ENCODE data around the gene NMB. TPM values are rescaled to one million over a fixed set of nuclear protein-coding genes. Genes with fewer than 3 reads are reported as not detected.

Gene NMB
- total and polyA plus RNA-seq, 2 experiments from 2014 or later = 18.1 to 22.0 TPM

DNA sequence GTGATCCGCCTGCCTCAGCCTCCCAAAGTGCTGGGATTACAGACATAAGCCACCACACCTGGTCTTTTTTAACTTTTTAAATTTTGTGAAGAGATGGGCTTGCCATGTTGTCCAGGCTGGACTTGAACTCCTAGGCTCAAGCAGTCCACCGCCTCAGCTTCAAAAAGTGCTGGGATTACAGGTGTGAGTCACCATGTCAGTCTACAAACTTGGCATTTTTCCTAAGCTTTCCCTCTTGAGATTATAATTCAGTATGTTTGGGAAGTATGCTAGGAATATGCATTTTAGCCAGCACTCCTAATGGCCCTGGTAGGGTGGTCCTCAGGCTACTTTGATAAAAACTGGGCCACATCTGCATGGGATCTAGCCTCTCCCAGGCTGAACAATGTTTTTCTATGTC lies 8.3 kb downstream of the NMB start:
- peaks cover 7% of the 10 kb centered on the region; the same call in 1 of the 2 replicates for H4K20me1 ChIP-seq (replicated peaks; ENCODE audit: insufficient read depth)
- no peaks in the 10 kb centered on the region for H3K27me3 ChIP-seq (ENCODE audit: insufficient read depth)
- H3K36me3 ChIP-seq (ENCODE audit: insufficient read depth) = peaks cover 55% of the 10 kb centered on the region
- Mint-ChIP-seq H3K9me3 (no peaks in the 10 kb centered on the region; the same call in 2 of the 3 replicates), H3K27ac (no peak overlapping the region), H3K4me3 (no peak overlapping the region), H3K27me3 (ENCODE audit: insufficient read depth, low read depth, poor library complexity) (no peaks in the 10 kb centered on the region), H3K36me3 (ENCODE audit: low read depth) (peaks cover 74% of the 10 kb centered on the region), H3K4me1 (peaks cover 9% of the 10 kb centered on the region; the same call in 2 of the 3 replicates)
- no peaks in the 10 kb centered on the region for H3K9me2 ChIP-seq (ENCODE audit: insufficient read depth)
- no peak overlapping the region for H3K4me2 ChIP-seq
- peaks cover 6% of the 10 kb centered on the region for H3K4me1 ChIP-seq (ENCODE audit: insufficient read depth)
- H3F3A ChIP-seq (replicated peaks; ENCODE audit: low read depth) = peaks cover 5% of the 10 kb centered on the region; the same call in 1 of the 2 replicates
- ATAC-seq (no peak), DNase-seq (ENCODE audit: low spot score) (no peak)
- TF ChIP-seq JUNB (IDR thresholded peaks at IDR 0.05; ENCODE audit: unreplicated experiment) (no peak), CREB1 (CRISPR knock-in tag; IDR thresholded peaks at IDR 0.05; ENCODE audit: low read depth) (no peak), NANOG (IDR thresholded peaks at IDR 0.05; ENCODE audit: borderline replicate concordance) (no peak), EZH2 (IDR thresholded peaks at IDR 0.05; ENCODE audit: low read depth, unreplicated experiment) (no peak), STAT1 (IDR thresholded peaks at IDR 0.05; ENCODE audit: unreplicated experiment) (no peak), ZNF331 (CRISPR knock-in tag; IDR thresholded peaks at IDR 0.05; ENCODE audit: low read depth) (no peak), ZNF114 (CRISPR knock-in tag; IDR thresholded peaks at IDR 0.05) (no peak), EZH2phosphoT487 (IDR thresholded peaks at IDR 0.05; ENCODE audit: unreplicated experiment) (no peak), POLR2AphosphoS5 (IDR thresholded peaks at IDR 0.05; ENCODE audit: low read depth) (no peak)
- TF ChIP-seq, protein P1, sequence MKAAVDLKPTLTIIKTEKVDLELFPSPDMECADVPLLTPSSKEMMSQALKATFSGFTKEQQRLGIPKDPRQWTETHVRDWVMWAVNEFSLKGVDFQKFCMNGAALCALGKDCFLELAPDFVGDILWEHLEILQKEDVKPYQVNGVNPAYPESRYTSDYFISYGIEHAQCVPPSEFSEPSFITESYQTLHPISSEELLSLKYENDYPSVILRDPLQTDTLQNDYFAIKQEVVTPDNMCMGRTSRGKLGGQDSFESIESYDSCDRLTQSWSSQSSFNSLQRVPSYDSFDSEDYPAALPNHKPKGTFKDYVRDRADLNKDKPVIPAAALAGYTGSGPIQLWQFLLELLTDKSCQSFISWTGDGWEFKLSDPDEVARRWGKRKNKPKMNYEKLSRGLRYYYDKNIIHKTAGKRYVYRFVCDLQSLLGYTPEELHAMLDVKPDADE (IDR thresholded peaks at IDR 0.05) = no peak
- TF ChIP-seq, protein P2, sequence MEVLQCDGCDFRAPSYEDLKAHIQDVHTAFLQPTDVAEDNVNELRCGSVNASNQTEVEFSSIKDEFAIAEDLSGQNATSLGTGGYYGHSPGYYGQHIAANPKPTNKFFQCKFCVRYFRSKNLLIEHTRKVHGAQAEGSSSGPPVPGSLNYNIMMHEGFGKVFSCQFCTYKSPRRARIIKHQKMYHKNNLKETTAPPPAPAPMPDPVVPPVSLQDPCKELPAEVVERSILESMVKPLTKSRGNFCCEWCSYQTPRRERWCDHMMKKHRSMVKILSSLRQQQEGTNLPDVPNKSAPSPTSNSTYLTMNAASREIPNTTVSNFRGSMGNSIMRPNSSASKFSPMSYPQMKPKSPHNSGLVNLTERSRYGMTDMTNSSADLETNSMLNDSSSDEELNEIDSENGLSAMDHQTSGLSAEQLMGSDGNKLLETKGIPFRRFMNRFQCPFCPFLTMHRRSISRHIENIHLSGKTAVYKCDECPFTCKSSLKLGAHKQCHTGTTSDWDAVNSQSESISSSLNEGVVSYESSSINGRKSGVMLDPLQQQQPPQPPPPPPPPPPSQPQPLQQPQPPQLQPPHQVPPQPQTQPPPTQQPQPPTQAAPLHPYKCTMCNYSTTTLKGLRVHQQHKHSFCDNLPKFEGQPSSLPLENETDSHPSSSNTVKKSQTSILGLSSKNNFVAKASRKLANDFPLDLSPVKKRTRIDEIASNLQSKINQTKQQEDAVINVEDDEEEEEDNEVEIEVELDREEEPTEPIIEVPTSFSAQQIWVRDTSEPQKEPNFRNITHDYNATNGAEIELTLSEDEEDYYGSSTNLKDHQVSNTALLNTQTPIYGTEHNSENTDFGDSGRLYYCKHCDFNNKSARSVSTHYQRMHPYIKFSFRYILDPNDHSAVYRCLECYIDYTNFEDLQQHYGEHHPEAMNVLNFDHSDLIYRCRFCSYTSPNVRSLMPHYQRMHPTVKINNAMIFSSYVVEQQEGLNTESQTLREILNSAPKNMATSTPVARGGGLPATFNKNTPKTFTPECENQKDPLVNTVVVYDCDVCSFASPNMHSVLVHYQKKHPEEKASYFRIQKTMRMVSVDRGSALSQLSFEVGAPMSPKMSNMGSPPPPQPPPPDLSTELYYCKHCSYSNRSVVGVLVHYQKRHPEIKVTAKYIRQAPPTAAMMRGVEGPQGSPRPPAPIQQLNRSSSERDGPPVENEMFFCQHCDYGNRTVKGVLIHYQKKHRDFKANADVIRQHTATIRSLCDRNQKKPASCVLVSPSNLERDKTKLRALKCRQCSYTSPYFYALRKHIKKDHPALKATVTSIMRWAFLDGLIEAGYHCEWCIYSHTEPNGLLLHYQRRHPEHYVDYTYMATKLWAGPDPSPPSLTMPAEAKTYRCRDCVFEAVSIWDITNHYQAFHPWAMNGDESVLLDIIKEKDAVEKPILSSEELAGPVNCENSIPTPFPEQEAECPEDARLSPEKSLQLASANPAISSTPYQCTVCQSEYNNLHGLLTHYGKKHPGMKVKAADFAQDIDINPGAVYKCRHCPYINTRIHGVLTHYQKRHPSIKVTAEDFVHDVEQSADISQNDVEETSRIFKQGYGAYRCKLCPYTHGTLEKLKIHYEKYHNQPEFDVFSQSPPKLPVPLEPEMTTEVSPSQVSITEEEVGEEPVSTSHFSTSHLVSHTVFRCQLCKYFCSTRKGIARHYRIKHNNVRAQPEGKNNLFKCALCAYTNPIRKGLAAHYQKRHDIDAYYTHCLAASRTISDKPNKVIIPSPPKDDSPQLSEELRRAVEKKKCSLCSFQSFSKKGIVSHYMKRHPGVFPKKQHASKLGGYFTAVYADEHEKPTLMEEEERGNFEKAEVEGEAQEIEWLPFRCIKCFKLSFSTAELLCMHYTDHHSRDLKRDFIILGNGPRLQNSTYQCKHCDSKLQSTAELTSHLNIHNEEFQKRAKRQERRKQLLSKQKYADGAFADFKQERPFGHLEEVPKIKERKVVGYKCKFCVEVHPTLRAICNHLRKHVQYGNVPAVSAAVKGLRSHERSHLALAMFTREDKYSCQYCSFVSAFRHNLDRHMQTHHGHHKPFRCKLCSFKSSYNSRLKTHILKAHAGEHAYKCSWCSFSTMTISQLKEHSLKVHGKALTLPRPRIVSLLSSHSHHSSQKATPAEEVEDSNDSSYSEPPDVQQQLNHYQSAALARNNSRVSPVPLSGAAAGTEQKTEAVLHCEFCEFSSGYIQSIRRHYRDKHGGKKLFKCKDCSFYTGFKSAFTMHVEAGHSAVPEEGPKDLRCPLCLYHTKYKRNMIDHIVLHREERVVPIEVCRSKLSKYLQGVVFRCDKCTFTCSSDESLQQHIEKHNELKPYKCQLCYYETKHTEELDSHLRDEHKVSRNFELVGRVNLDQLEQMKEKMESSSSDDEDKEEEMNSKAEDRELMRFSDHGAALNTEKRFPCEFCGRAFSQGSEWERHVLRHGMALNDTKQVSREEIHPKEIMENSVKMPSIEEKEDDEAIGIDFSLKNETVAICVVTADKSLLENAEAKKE (CRISPR knock-in tag; IDR thresholded peaks at IDR 0.05) = no peak
- TF ChIP-seq, protein P3, sequence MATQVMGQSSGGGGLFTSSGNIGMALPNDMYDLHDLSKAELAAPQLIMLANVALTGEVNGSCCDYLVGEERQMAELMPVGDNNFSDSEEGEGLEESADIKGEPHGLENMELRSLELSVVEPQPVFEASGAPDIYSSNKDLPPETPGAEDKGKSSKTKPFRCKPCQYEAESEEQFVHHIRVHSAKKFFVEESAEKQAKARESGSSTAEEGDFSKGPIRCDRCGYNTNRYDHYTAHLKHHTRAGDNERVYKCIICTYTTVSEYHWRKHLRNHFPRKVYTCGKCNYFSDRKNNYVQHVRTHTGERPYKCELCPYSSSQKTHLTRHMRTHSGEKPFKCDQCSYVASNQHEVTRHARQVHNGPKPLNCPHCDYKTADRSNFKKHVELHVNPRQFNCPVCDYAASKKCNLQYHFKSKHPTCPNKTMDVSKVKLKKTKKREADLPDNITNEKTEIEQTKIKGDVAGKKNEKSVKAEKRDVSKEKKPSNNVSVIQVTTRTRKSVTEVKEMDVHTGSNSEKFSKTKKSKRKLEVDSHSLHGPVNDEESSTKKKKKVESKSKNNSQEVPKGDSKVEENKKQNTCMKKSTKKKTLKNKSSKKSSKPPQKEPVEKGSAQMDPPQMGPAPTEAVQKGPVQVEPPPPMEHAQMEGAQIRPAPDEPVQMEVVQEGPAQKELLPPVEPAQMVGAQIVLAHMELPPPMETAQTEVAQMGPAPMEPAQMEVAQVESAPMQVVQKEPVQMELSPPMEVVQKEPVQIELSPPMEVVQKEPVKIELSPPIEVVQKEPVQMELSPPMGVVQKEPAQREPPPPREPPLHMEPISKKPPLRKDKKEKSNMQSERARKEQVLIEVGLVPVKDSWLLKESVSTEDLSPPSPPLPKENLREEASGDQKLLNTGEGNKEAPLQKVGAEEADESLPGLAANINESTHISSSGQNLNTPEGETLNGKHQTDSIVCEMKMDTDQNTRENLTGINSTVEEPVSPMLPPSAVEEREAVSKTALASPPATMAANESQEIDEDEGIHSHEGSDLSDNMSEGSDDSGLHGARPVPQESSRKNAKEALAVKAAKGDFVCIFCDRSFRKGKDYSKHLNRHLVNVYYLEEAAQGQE (IDR thresholded peaks at IDR 0.05; ENCODE audit: unreplicated experiment) = no peak
- TF ChIP-seq, protein P4, sequence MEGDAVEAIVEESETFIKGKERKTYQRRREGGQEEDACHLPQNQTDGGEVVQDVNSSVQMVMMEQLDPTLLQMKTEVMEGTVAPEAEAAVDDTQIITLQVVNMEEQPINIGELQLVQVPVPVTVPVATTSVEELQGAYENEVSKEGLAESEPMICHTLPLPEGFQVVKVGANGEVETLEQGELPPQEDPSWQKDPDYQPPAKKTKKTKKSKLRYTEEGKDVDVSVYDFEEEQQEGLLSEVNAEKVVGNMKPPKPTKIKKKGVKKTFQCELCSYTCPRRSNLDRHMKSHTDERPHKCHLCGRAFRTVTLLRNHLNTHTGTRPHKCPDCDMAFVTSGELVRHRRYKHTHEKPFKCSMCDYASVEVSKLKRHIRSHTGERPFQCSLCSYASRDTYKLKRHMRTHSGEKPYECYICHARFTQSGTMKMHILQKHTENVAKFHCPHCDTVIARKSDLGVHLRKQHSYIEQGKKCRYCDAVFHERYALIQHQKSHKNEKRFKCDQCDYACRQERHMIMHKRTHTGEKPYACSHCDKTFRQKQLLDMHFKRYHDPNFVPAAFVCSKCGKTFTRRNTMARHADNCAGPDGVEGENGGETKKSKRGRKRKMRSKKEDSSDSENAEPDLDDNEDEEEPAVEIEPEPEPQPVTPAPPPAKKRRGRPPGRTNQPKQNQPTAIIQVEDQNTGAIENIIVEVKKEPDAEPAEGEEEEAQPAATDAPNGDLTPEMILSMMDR (conservative IDR thresholded peaks at IDR 0.05; ENCODE audit: low read depth in 2 of 2) = no peak
- H2AFZ ChIP-seq = no peak overlapping the region
- H3K4me3 ChIP-seq = no peak overlapping the region
- peaks cover 24% of the 10 kb centered on the region for H3K79me2 ChIP-seq (replicated peaks; ENCODE audit: insufficient read depth)
- no peak overlapping the region for H3K27ac ChIP-seq (ENCODE audit: low read depth)
